PC-9 (cell line): ENCODE data around the gene SKI. TPM values are rescaled to one million over a fixed set of nuclear protein-coding genes. Genes with fewer than 3 reads are reported as not detected.

Source experiments
- BruUV-seq: library from RNA; stranded (reverse); fragments of 400-500 nt; replicated peaks from 2 replicates; lab custom pipeline; 2021; lab: Mats Ljungman, UMichigan
- CTCF ChIA-PET: fragments of 300-600 bp; sonication (Branson Sonifier 250); formaldehyde crosslinking; loops from one replicate; lab custom pipeline; 2022; ENCODE audit warnings: antibody characterized with exemption; lab: Charles Lee
- POLR2A ChIA-PET: fragments of 300-600 bp; sonication (Branson Sonifier 250); formaldehyde crosslinking; loops from one replicate; lab custom pipeline; 2022; ENCODE audit warnings: antibody characterized with exemption; ENCODE audit not compliant: unreplicated experiment; lab: Charles Lee
- DNase-seq, 2 experiments: peaks; one replicate each; pipeline versions ENCODE4 v3.0.0 to v3.0.0-alpha.2; 2015 to 2022; ENCODE audit warnings: mixed read lengths in 1 of 2
- H2AFZ ChIP-seq: fragments of 200-600 bp; sonication (generic); 2 replicates; pipeline ENCODE4 v1.8.1; 2017; ENCODE audit warnings: antibody characterized with exemption
- H3F3A ChIP-seq: fragments of 200-600 bp; sonication (generic); 2 replicates; pipeline ENCODE4 v1.8.1; 2017; ENCODE audit warnings: antibody characterized with exemption, mild to moderate bottlenecking, low read depth; ENCODE audit not compliant: insufficient read depth
- H3K27ac ChIP-seq: fragments of 200-600 bp; sonication (generic); 2 replicates; pipeline ENCODE4 v1.6.1; 2016; ENCODE audit warnings: mixed run types
- H3K27me3 ChIP-seq: fragments of 200-600 bp; sonication (generic); 2 replicates; pipeline ENCODE4 v1.6.1; 2016; ENCODE audit warnings: low read depth, mixed run types; ENCODE audit not compliant: insufficient read depth
- H3K36me3 ChIP-seq: fragments of 200-600 bp; sonication (generic); 2 replicates; pipeline ENCODE4 v1.6.1; 2016; ENCODE audit warnings: low read depth, mixed run types
- H3K4me1 ChIP-seq: fragments of 200-600 bp; sonication (generic); replicated peaks from 2 replicates; pipeline ENCODE4 v1.6.1; 2016; ENCODE audit warnings: mixed run types; ENCODE audit not compliant: insufficient read depth
- H3K4me2 ChIP-seq: fragments of 200-600 bp; sonication (generic); 2 replicates; pipeline ENCODE4 v1.6.1; 2017; ENCODE audit warnings: mixed run types
- H3K4me3 ChIP-seq: fragments of 200-600 bp; sonication (generic); 2 replicates; pipeline ENCODE4 v1.6.1; 2016; ENCODE audit warnings: mixed run types
- H3K79me2 ChIP-seq: fragments of 200-600 bp; sonication (generic); 2 replicates; pipeline ENCODE4 v1.6.1; 2017; ENCODE audit warnings: low read depth, mixed run types
- H3K9me2 ChIP-seq: fragments of 200-600 bp; sonication (generic); 2 replicates; pipeline ENCODE4 v1.8.1; 2017; ENCODE audit warnings: mild to moderate bottlenecking; ENCODE audit not compliant: insufficient read depth
- H3K9me3 ChIP-seq: fragments of 200-600 bp; sonication (generic); 2 replicates; pipeline ENCODE4 v1.8.1; 2016; ENCODE audit warnings: low read depth; ENCODE audit not compliant: insufficient read depth
- H4K20me1 ChIP-seq: fragments of 200-600 bp; sonication (generic); 2 replicates; pipeline ENCODE4 v1.8.1; 2017; ENCODE audit not compliant: insufficient read depth
- EZH2 ChIP-seq: fragments of 200-600 bp; sonication (generic); IDR thresholded peaks from 2 replicates; pipeline ENCODE4 v1.8.0; 2017; ENCODE audit warnings: antibody characterized with exemption, low read depth
- intact Hi-C: fragments of 100-400 bp; cut with micrococcal nuclease; formaldehyde crosslinking; loops from one replicate; pipeline ENCODE4 v1.10.0; 2022; ENCODE audit not compliant: unreplicated experiment
- total RNA-seq: library from RNA; stranded (reverse); gene quantifications from 2 replicates; pipeline ENCODE4 v1.2.3, GENCODE V29; 2021
- TF ChIP-seq, protein P1 (sequence below): fragments of 200-600 bp; sonication (generic); conservative IDR thresholded peaks from 2 replicates; pipeline ENCODE4 v1.6.1; 2017; ENCODE audit warnings: mixed run types, antibody characterized with exemption, mild to moderate bottlenecking, moderate library complexity

SKI gene
- total RNA-seq, 1 experiment from 2014 or later, result 36.2 TPM

DNA sequence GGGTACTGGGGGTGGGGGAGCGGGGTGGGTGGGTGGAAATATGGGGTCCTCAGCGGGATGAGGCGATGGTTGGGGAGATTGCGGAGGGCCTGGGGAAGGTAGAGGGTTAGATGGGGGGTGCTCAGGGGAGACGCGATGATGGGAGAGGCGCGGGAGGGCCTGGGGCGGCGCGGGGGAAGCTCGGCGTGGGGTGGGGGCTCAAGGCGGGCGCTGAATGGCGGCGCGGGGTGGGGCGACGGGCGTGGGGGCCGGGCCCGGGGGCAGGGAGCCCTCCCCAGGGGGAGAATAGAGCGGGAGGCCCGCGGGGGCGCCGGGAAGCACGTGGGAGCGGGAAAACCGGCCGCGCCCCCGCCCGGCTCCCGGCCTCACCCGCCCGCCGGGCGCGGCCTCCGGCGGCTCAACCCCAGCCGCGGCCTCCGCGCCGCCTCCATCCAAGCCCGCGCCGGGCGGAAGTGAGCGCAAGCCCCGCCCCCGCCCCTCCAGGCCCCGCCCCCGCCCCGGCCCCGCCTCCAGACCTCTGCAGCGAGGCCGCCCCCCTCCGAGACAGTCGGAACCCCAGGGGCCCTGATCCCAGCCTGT lies 33.7 kb upstream of the SKI start, which contains the start of gene FAAP20:
TSS of gene FAAP20 (minus strand) at position 454 of the 579 bp plus-strand sequence. CDS start at position 431, 23 bp downstream.
- no peak for DNase-seq
- Histone ChIP-seq H3K9me2 (no peaks in the 10 kb centered on the region), H3F3A (peaks cover 5% of the 10 kb centered on the region), H3K4me1 (peaks cover 4% of the 10 kb centered on the region), H4K20me1 (no peaks in the 10 kb centered on the region), H3K9me3 (no peaks in the 10 kb centered on the region), H3K36me3 (no peaks in the 10 kb centered on the region), H3K79me2 (no peaks in the 10 kb centered on the region), H3K27me3 (no peaks in the 10 kb centered on the region), H3K4me2 (peak within 1 kb of the TSS; percentile 78), H3K27ac (no peak within 1 kb of the TSS), H2AFZ (peak within 1 kb of the TSS; percentile 79), H3K4me3 (peak within 1 kb of the TSS; percentile 60)
- TF ChIP-seq EZH2, result no peak
- TF ChIP-seq, protein P1, sequence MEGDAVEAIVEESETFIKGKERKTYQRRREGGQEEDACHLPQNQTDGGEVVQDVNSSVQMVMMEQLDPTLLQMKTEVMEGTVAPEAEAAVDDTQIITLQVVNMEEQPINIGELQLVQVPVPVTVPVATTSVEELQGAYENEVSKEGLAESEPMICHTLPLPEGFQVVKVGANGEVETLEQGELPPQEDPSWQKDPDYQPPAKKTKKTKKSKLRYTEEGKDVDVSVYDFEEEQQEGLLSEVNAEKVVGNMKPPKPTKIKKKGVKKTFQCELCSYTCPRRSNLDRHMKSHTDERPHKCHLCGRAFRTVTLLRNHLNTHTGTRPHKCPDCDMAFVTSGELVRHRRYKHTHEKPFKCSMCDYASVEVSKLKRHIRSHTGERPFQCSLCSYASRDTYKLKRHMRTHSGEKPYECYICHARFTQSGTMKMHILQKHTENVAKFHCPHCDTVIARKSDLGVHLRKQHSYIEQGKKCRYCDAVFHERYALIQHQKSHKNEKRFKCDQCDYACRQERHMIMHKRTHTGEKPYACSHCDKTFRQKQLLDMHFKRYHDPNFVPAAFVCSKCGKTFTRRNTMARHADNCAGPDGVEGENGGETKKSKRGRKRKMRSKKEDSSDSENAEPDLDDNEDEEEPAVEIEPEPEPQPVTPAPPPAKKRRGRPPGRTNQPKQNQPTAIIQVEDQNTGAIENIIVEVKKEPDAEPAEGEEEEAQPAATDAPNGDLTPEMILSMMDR, result no peak
- intact Hi-C loops, result loop anchor here (10.0 kb wide), 1 partner anchor 1230 kb away; no protein-coding TSS in a partner anchor
- BruUV-seq, result no TSS peak
- ChIA-PET POLR2A (interaction anchor here (0.8 kb wide), 1 partner anchor 211 kb away, joined by 8 read pairs; no protein-coding TSS in a partner anchor), CTCF (interaction anchor here (0.6 to 2.1 kb wide), 6 partner anchors 10 to 1422 kb away, joined by 3 to 15 read pairs (median 5); partner anchors contain the start of genes MORN1 and RER1)

DNA sequence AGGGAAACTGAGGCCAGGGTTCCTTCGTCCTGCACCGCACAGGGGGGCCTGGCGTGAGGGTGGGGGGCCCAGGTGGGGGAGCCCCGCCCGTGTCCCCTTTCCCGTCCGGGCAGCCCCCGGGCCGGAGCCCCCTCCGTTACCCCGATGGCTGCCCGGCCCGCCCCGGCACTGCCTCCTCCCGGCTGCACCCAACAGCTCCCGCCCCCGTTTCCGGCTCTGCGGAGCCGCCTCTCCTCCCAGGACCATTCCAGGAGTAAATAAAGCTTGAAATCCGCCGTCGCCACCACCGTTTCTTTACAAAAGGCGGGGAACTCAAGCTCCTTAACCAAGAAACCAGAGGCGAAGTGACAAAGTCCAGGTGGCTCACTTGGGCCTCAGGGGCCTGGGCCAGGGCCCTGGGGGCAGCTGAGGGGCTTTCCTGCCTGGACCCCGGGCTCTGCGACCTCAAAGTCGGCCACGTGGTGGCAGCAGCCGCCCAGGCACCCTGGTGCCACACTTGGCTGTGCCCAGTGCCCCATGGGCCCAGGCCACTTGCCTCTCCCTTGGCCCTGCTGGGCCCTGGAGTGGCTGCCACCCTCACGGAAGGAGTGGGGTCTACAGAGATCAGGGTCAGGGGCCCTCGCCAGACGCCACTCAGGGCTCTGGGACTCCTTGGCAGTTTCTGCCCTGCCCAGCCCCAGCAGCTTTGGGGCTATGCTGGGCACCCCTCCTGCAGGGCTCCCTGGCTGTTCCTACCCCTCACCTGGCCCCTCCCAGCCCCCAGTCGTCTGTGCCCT lies 33.0 kb upstream of the SKI start:
- H3K9me2 ChIP-seq, result no peaks in the 10 kb centered on the region
- H3F3A ChIP-seq, result peaks cover 9% of the 10 kb centered on the region
- BruUV-seq, result TSS peak; percentile 38
- peaks cover 4% of the 10 kb centered on the region for H3K4me1 ChIP-seq
- no peaks in the 10 kb centered on the region for H3K36me3 ChIP-seq
- H3K79me2 ChIP-seq, result no peaks in the 10 kb centered on the region
- H2AFZ ChIP-seq, result peak overlapping the region; percentile 79
- H3K27ac ChIP-seq, result no peak overlapping the region
- H4K20me1 ChIP-seq, result no peaks in the 10 kb centered on the region
- H3K4me2 ChIP-seq, result peak overlapping the region; percentile 78
- POLR2A ChIA-PET, result interaction anchor here (0.7 to 0.8 kb wide), 2 partner anchors 211 to 1321 kb away, joined by 7 to 8 read pairs; no protein-coding TSS in a partner anchor
- H3K4me3 ChIP-seq, result peak overlapping the region; percentile 60
- H3K27me3 ChIP-seq, result no peaks in the 10 kb centered on the region
- TF ChIP-seq EZH2, result no peak
- TF ChIP-seq, protein P1, result peak; percentile 93
- CTCF ChIA-PET, result interaction anchor here (0.6 to 2.1 kb wide), 6 partner anchors 9 to 1421 kb away, joined by 3 to 15 read pairs (median 4); partner anchors contain the start of genes MORN1 and RER1
- intact Hi-C loops, result loop anchor here (1.0 to 10.0 kb wide), 5 partner anchors 37 to 1230 kb away; no protein-coding TSS in a partner anchor
- DNase-seq, result peak; percentile 63 to 90
- no peaks in the 10 kb centered on the region for H3K9me3 ChIP-seq

DNA sequence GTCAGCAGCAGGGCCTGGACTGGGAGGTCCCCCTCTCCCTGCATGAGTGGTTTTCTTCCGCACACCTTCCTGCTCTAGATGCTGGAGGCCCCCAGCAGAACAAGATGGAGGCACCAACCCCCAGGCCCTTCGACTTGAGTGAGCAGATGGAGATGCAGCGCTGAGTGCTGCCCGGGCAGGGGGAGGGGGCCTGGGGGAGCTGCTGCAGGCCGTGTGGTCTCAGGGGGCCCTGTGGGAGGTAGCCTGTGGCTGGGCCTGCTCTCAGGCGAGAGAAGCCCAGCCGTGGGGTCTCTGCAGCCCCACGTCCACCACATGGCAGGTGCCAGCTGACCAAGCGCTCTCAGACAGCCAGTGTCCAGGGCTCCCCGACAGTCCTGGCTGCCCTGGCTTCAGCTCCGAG lies 32.3 kb upstream of the SKI start:
- TF ChIP-seq, protein P1, result no peak
- Histone ChIP-seq H3K4me3 (no peak overlapping the region; the same call in 1 of the 2 replicates), H2AFZ (no peak overlapping the region), H3K79me2 (no peaks in the 10 kb centered on the region), H3K27ac (no peak overlapping the region), H3K4me1 (peaks cover 4% of the 10 kb centered on the region), H3K9me3 (no peaks in the 10 kb centered on the region), H3K9me2 (no peaks in the 10 kb centered on the region), H3K4me2 (peak overlapping the region; percentile 78; the same call in 1 of the 2 replicates), H3K27me3 (no peaks in the 10 kb centered on the region), H3K36me3 (no peaks in the 10 kb centered on the region), H4K20me1 (no peaks in the 10 kb centered on the region), H3F3A (peaks cover 9% of the 10 kb centered on the region)
- no TSS peak for BruUV-seq
- DNase-seq, result no peak
- ChIA-PET POLR2A (no interaction called here), CTCF (interaction anchor here (1.4 to 2.1 kb wide), 3 partner anchors 9 to 352 kb away, joined by 4 to 15 read pairs (median 7); no protein-coding TSS in a partner anchor)
- intact Hi-C loops, result loop anchor here (1.0 to 10.0 kb wide), 5 partner anchors 37 to 1229 kb away; no protein-coding TSS in a partner anchor
